Spinal cord (tissue), 10 donors: ENCODE measurements around the gene JUND. TPM values are rescaled to one million over a fixed set of nuclear protein-coding genes. Genes with fewer than 3 reads are reported as not detected.

ENCODE experiments used
- DNase-seq, 6 donors: peaks; one replicate each; pipeline versions ENCODE4 v3.0.0 to v3.0.0-alpha.2; 2013 to 2015; ENCODE audit warnings: low spot score in 6 of 6, low read depth in 4 of 6
- H3K27ac ChIP-seq: one replicate; pipeline ENCODE4 v1.5.1; 2013; ENCODE audit warnings: low read depth, low read length, control low read depth
- H3K27me3 ChIP-seq: one replicate; pipeline ENCODE4 v1.6.1; 2013; ENCODE audit warnings: low read length; ENCODE audit not compliant: control insufficient read depth, insufficient read depth
- H3K36me3 ChIP-seq: one replicate; pipeline ENCODE4 v1.6.1; 2013; ENCODE audit warnings: low read length; ENCODE audit not compliant: control insufficient read depth, insufficient read depth
- H3K4me1 ChIP-seq: one replicate; pipeline ENCODE4 v1.6.1; 2013; ENCODE audit warnings: low read length; ENCODE audit not compliant: control insufficient read depth, insufficient read depth
- H3K4me3 ChIP-seq: one replicate; pipeline ENCODE4 v1.5.1; 2013; ENCODE audit warnings: low read depth, low read length, control low read depth
- H3K9me3 ChIP-seq: one replicate; pipeline ENCODE4 v1.6.1; 2013; ENCODE audit warnings: low read length; ENCODE audit not compliant: control insufficient read depth, insufficient read depth
- WGBS: methylation state at CpG from one replicate; pipeline ENCODE4 v1.1.5; 2013; ENCODE audit warnings: missing lambda C conversion rate; ENCODE audit not compliant: insufficient coverage; 5-methylcytosine and 5-hydroxymethylcytosine counted together
- polyA plus RNA-seq, 2 donors: library from polyadenylated mRNA; unstranded; fragments of 120-200 nt; gene quantifications; one replicate each; pipeline ENCODE4 v1.2.1, GENCODE V29; 2013; ENCODE audit not compliant: insufficient read length in 2 of 2
- total RNA-seq, 2 donors: library from RNA; depleted of rRNA in 1 of 2; stranded (reverse); fragments of 120-200 nt in 1 of 2; fragments of >200 nt in 1 of 2; gene quantifications; one replicate each; pipeline versions ENCODE4 v1.2.3 to v1.2.4, GENCODE V29; 2013 to 2014
- donor health status: healthy.

The JUND gene
- total and polyA plus RNA-seq, 4 donors, result 73.2 to 136 (median 114) TPM

DNA sequence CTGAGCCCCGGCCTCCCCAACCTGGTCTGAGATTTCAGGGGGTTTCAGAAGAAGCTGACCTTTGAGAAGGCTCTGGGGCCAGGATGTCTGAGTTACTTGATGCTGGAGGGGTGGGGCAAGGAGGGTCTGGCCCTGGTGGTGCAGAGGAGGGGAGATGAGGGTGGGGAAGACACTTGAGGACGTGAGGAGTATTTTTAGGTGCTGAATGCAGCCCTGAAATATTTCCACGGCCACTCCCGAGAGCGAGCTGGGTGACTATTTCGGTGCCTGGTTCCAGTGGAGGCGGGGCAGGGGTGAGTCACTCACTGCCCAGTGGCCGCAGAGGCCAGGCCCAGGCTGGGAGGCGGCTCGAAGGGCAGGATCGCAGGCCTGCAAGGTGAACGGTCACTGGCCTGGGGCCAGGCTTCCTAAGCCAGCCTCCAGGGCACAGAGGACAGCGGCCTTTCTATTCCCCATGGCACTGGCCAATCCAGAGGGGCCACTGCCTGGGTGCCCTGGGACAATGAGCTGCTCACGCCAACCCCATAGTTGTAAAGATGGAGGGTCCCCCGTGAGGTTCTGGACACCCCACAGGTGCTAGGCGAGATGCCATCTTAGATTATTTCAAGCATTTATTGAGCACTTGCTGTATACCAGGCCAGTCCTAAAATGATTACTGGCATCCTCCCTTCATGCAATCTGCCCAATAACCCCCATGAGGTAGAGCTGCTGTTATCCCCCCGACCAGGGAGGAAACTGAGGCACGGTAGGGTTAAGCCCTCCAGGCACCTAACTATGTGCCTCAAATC, 19.7 kb upstream of the JUND start:
- H3K27ac ChIP-seq, result no peak overlapping the region

DNA sequence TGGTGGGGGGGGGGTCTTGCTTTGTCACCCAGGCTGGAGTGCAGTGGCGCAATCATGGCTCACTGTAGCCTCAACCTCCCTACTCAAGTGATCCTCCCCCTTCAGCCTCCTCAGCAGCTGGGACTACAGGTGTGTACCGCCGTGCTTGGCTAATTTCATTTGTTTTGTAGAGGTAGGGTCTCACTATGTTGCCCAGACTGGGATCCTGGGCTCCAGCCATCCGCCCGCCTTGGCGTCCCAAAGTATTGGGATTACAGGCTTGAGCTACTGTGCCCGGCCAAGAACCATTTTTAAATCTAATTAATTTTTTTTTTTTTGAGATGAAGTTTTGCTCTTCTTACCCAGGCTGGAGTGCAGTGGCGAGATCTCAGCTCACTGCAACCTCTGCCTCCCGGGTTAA, 18.2 kb upstream of the JUND start:
- no peak overlapping the region for H3K27ac ChIP-seq
- 85% methylated on average over 5 of the region's 9 CpGs for WGBS
- H3K36me3 ChIP-seq, result peaks cover 2% of the 10 kb centered on the region
- no peak overlapping the region for H3K4me3 ChIP-seq
- DNase-seq, result no peak
- no peaks in the 10 kb centered on the region for H3K9me3 ChIP-seq
- H3K4me1 ChIP-seq, result peaks cover 21% of the 10 kb centered on the region
- H3K27me3 ChIP-seq, result no peaks in the 10 kb centered on the region

More for the DNA sequence above, 19.7 kb upstream of the JUND start:
- no peak for DNase-seq
- Histone ChIP-seq H3K9me3 (no peaks in the 10 kb centered on the region), H3K36me3 (peaks cover 7% of the 10 kb centered on the region), H3K27me3 (no peaks in the 10 kb centered on the region), H3K4me1 (peaks cover 35% of the 10 kb centered on the region), H3K4me3 (no peak overlapping the region)
- WGBS, result 69% methylated on average over 16 of the region's 18 CpGs

DNA sequence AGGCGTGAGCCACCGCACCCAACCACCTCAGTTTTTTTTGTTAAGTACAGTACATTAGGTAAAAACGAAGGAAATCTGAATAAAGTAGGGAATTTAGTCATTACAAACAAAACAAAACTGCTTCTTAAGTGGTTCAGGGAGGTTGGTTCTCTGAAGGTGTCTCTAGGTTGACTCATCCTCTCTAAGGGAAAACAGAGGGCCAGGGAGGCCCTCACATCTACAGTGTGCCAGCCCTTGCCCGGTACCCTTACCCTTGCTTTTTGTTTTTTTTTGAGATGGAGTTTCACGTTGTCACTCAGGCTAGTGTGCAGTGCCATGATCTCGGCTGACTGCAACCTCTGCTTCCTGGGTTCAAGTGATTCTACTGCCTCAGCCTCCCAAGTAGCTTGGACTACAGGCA, 17.2 kb upstream of the JUND start:
- no peaks in the 10 kb centered on the region for H3K27me3 ChIP-seq
- no peaks in the 10 kb centered on the region for H3K36me3 ChIP-seq
- H3K4me3 ChIP-seq, result no peak overlapping the region
- no peaks in the 10 kb centered on the region for H3K9me3 ChIP-seq
- H3K27ac ChIP-seq, result no peak overlapping the region
- WGBS, result 74% methylated on average over 3 of the region's 6 CpGs
- DNase-seq, result no peak
- H3K4me1 ChIP-seq, result peaks cover 21% of the 10 kb centered on the region

DNA sequence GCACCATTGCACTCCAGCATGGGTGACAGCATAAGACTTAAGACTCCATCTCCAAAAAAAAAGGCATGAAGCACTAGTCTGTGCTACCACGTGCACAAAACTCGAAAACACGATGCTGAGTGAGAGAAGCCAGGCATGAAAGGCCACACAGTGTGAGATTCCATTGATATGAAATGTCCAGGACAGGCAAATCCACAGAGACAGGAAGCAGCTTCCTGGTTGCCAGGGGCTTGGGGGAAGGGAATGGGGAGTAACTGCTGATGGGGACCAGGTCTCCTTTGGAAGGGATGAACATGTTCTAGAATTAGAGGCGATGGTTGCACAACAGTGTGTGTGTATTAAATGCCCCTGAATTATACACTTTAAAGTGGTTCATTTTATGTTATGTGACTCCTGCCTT, 15.9 kb upstream of the JUND start:
- H3K9me3 ChIP-seq, result no peaks in the 10 kb centered on the region
- no peak overlapping the region for H3K27ac ChIP-seq
- H3K4me1 ChIP-seq, result peaks cover 24% of the 10 kb centered on the region
- no peak overlapping the region for H3K4me3 ChIP-seq
- no peaks in the 10 kb centered on the region for H3K36me3 ChIP-seq
- 37% methylated on average over 4 of the region's 4 CpGs for WGBS
- no peaks in the 10 kb centered on the region for H3K27me3 ChIP-seq
- DNase-seq, result no peak

DNA sequence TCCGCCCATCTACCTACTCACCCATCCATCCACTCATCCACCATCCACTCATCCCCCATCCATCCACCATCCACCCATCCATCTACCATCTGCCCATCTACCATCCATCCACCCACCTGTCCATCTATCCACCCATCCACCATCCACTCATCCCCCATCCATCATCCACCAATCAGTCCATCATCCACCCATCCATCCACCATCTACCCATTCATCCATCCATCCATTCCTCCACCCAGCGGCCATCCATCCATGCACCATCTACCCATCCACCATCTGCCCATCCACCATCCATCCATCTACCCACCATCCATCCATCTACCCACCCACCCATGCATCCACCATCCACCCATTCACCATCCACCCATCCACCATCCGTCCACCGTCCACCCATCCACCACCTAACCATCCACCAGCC, 13.6 kb upstream of the JUND start:
- Histone ChIP-seq H3K4me1 (peaks cover 42% of the 10 kb centered on the region), H3K4me3 (no peak overlapping the region), H3K9me3 (no peaks in the 10 kb centered on the region), H3K27ac (no peak overlapping the region), H3K27me3 (no peaks in the 10 kb centered on the region), H3K36me3 (no peaks in the 10 kb centered on the region)
- 86% methylated on average over 4 of the region's 4 CpGs for WGBS
- no peak for DNase-seq

DNA sequence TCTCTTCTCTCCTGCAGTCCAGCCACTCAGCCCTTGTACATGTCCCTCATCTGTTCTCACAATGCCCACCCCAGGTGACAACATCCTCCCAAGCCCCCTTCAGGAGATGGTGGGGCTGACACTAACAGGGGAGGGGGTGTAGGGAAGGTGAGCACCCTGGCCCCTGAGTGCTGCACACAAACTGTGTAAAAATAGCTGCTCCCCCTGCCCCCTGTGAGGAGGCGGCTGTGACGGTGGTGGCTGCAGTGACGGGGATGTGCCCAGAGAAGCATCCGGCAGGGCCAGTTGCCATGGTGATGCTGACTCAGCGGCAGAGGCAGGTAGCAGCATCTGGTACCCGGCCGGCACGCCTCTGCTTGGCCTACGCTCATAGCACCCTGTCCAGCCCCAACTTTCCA, 13.0 kb upstream of the JUND start:
- no peaks in the 10 kb centered on the region for H3K27me3 ChIP-seq
- no peak overlapping the region for H3K27ac ChIP-seq
- H3K4me1 ChIP-seq, result peaks cover 42% of the 10 kb centered on the region
- no peak overlapping the region for H3K4me3 ChIP-seq
- H3K9me3 ChIP-seq, result no peaks in the 10 kb centered on the region
- WGBS, result 12% methylated on average over 4 of the region's 9 CpGs
- no peaks in the 10 kb centered on the region for H3K36me3 ChIP-seq
- DNase-seq, result peak in 1 of 6 donors; percentile 91

DNA sequence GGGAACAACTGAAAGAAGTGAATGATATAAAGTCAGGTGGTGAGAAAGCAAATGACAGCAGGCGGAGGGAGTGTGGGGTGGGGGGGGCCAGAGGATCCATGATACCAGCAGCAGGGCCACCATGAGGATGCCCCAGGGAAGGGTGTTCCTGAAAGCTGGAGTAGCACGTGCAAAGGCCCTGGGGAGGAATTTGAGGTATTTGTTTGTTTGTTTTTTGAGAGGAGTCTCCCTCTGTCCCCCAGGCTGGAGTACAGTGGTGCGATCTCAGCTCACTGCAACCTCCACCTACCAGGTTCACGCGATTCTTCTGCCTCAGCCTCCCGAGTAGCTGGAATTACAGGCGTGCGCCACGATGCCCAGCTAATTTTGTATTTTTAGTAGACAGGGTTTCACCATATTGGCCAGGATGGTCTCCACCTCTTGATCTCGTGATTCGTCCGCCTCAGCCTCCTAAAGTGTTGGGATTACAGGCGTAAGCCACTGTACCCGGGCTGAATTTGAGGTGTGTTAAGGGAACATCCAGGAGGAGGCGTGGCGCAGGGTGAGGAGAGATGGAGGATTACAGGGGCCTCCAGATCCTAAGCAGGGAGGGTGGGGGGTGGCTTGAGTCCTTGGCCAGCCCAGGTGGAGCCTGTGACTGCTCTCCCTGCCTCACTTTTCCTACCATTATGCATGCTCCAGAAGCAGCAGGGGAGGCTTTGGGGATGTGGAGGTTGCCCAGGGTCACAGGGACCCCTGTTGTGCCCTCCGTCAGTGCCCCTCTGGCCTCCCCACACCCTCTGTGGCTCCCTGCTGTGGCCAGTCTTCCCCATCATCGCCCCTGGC, 12.4 kb upstream of the JUND start:
- Histone ChIP-seq H3K9me3 (no peaks in the 10 kb centered on the region), H3K36me3 (no peaks in the 10 kb centered on the region), H3K27ac (peak overlapping the region; percentile 98), H3K27me3 (no peaks in the 10 kb centered on the region), H3K4me3 (no peak overlapping the region), H3K4me1 (peaks cover 42% of the 10 kb centered on the region)
- DNase-seq, result peak in 1 of 6 donors; percentile 20
- 51% methylated on average over 12 of the region's 18 CpGs for WGBS

DNA sequence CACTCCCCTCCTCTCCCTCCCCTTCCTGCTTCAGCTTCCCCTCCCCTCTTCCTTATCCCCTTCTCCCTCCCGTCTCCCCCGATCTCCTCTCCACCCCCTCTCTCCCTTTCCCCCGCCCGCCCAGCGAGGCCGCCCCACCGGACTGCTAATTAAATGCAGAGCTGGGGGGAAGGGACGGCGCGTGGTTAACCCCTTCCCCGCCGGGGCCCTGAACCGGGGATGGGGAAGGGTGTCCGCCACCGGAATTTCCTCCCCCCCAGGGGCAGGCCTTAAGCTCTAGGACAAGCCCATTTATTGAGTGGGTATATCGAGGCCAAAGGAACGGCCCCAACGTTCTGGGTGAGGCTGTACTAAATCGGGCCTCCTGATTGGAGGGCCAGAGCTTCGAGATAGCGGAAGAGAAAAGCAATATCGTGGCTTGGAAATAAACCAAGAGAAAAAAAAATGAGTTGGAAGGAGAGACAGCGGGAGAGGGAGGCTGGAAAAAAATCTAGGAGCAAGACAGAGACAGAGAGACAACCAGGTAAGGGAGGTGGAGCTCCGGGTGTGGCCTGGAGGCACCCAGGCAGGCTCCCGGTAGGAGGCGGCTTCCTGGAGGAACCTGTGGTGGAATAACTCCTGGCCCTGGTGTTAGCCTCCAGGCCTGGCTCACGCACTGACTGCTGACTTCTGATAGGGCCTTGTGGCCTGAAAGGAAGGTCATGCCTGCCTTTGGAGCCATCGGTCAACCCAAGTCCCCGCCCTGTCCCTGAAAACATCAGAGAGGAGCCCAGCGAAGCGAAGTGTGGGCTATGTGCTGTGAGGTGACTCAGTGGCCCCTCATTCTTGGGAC, 11.6 kb upstream of the JUND start:
- Histone ChIP-seq H3K36me3 (no peaks in the 10 kb centered on the region), H3K27ac (peak overlapping the region; percentile 98), H3K4me3 (peak overlapping the region; percentile 88), H3K27me3 (peaks cover 3% of the 10 kb centered on the region), H3K9me3 (no peaks in the 10 kb centered on the region), H3K4me1 (peaks cover 43% of the 10 kb centered on the region)
- whole genome bisulfite sequencing, result 15% methylated on average over 16 of the region's 31 CpGs
- DNase-seq, result peak in 3 of 6 donors; percentile 75 to 94 (median 92)

DNA sequence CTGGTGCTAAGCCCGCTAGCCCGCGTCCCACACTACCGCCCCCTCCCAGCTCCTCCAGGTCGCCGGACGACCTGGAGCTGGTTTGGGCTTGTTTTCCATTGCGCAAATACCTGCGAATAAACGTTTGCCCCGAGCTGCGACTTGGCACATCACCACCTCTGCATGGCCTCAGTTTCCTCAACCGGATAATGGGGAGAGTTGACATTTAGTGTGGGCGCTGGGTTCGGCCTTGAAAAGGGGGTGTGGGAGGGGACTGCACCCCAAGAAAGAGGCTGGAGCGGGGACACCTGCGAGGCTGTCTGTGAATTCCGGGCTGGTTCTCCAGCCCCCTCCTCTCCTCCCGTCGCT, 11.0 kb upstream of the JUND start:
- DNase-seq, result no peak
- no peaks in the 10 kb centered on the region for H3K9me3 ChIP-seq
- H3K36me3 ChIP-seq, result no peaks in the 10 kb centered on the region
- peaks cover 49% of the 10 kb centered on the region for H3K4me1 ChIP-seq
- H3K27ac ChIP-seq, result peak overlapping the region; percentile 98
- peaks cover 7% of the 10 kb centered on the region for H3K27me3 ChIP-seq
- H3K4me3 ChIP-seq, result peak overlapping the region; percentile 88
- WGBS, result 0% methylated on average over 12 of the region's 20 CpGs
